SK-N-SH (cell line): ENCODE results near the gene TMEM151A. TPM values are rescaled to one million over a fixed set of nuclear protein-coding genes. Genes with fewer than 3 reads are reported as not detected.

Experiments used
- CTCF ChIA-PET: fragments of 300-600, 350-600 bp; formaldehyde crosslinking; extraction: SDS; loops from one replicate; lab custom pipeline; 2021; lab: Yijun Ruan, JAX
- POLR2A ChIA-PET: fragments of 350-600 bp; sonication (Branson Sonifier 250); formaldehyde crosslinking; extraction: SDS; loops from one replicate; lab custom pipeline; 2020; ENCODE audit warnings: antibody characterized with exemption, inconsistent platforms; lab: Yijun Ruan, JAX
- DNase-seq: peaks from one replicate; pipeline ENCODE4 v3.0.0; 2012
- H2AFZ ChIP-seq: fragments of 200-600 bp; sonication (generic); 2 replicates; pipeline ENCODE4 v1.8.1; 2016; ENCODE audit warnings: antibody characterized with exemption, mild to moderate bottlenecking, low read depth
- H3F3A ChIP-seq: fragments of 200-600 bp; sonication (generic); replicated peaks from 2 replicates; pipeline ENCODE3; 2016; ENCODE audit warnings: antibody characterized with exemption, mild to moderate bottlenecking; ENCODE audit not compliant: insufficient read depth
- H3K27ac ChIP-seq, 2 experiments: fragments of 200-500 bp in 1 of 2; fragments of 200-600 bp in 1 of 2; sonication (Bioruptor generic) in 1 of 2; sonication (generic), shearing (Covaris generic) in 1 of 2; 2 replicates each; pipeline versions ENCODE4 v1.5.1 to v1.6.1; 2014 to 2016; ENCODE audit warnings: low read depth in 2 of 2, inconsistent platforms in 1 of 2, low read length in 1 of 2, mild to moderate bottlenecking in 1 of 2, mixed read lengths in 1 of 2
- H3K27me3 ChIP-seq: fragments of 200-600 bp; sonication (generic), shearing (Covaris generic); 2 replicates; pipeline ENCODE4 v1.6.1; 2016; ENCODE audit warnings: mixed run types; ENCODE audit not compliant: insufficient read depth
- H3K36me3 ChIP-seq, 2 experiments: fragments of 200-500 bp in 1 of 2; fragments of 200-600 bp in 1 of 2; sonication (Bioruptor generic) in 1 of 2; sonication (generic) in 1 of 2; replicated peaks in 1 of 2; 2 replicates each; pipeline versions ENCODE3 to v1.5.1; 2014 to 2016; ENCODE audit warnings: low read length in 1 of 2, mild to moderate bottlenecking in 1 of 2; ENCODE audit not compliant: insufficient read depth in 2 of 2, control insufficient read depth in 1 of 2
- H3K4me1 ChIP-seq, 2 experiments: fragments of 200-500 bp in 1 of 2; fragments of 200-600 bp in 1 of 2; sonication (Bioruptor generic) in 1 of 2; sonication (generic), shearing (Covaris generic) in 1 of 2; 2 replicates each; pipeline versions ENCODE4 v1.5.1 to v1.6.1; 2014 to 2016; ENCODE audit warnings: low read depth in 1 of 2, low read length in 1 of 2, mixed run types in 1 of 2; ENCODE audit not compliant: insufficient read depth in 2 of 2, control insufficient read depth in 1 of 2
- H3K4me2 ChIP-seq: fragments of 200-600 bp; sonication (generic), shearing (Covaris generic); 2 replicates; pipeline ENCODE4 v1.6.1; 2017; ENCODE audit warnings: mixed run types
- H3K4me3 ChIP-seq, 2 experiments: fragments of 200-500 bp in 1 of 2; fragments of 200-600 bp in 1 of 2; sonication (Bioruptor generic) in 1 of 2; sonication (generic), shearing (Covaris generic) in 1 of 2; 2 replicates each; pipeline versions ENCODE4 v1.5.1 to v1.8.1; 2014 to 2016; ENCODE audit warnings: low read depth in 2 of 2, inconsistent platforms in 1 of 2, low read length in 1 of 2, mild to moderate bottlenecking in 1 of 2, mixed read lengths in 1 of 2, moderate library complexity in 1 of 2
- H3K79me2 ChIP-seq: fragments of 200-600 bp; sonication (generic); 2 replicates; pipeline ENCODE4 v1.8.1; 2017; ENCODE audit warnings: mild to moderate bottlenecking; ENCODE audit not compliant: insufficient read depth
- H3K9ac ChIP-seq: fragments of 200-600 bp; sonication (generic); 2 replicates; pipeline ENCODE4 v1.6.1; 2017; ENCODE audit warnings: mixed run types
- H3K9me2 ChIP-seq: fragments of 200-600 bp; sonication (generic); 2 replicates; pipeline ENCODE4 v1.6.1; 2017; ENCODE audit warnings: mixed run types
- H3K9me3 ChIP-seq: fragments of 200-600 bp; sonication (generic); 2 replicates; pipeline ENCODE4 v1.6.1; 2017; ENCODE audit warnings: mixed run types, mild to moderate bottlenecking, moderate library complexity
- H4K20me1 ChIP-seq: fragments of 200-600 bp; sonication (generic); 2 replicates; pipeline ENCODE4 v1.6.1; 2017; ENCODE audit warnings: mild to moderate bottlenecking, mixed run types; ENCODE audit not compliant: insufficient read depth
- CTCF ChIP-seq: fragments of 200-600 bp; sonication (generic); IDR thresholded peaks from 2 replicates; pipeline ENCODE4 v1.6.1; 2017; ENCODE audit warnings: antibody characterized with exemption, mild to moderate bottlenecking, moderate library complexity
- EP300 ChIP-seq, 2 experiments: IDR thresholded peaks; 2 replicates each; pipeline versions ENCODE4 v1.4.0 to v1.6.1; 2012; ENCODE audit warnings: borderline replicate concordance in 1 of 2, low read depth in 1 of 2, low read length in 1 of 2
- EZH2phosphoT487 ChIP-seq: fragments of 200-600 bp; sonication (generic); IDR thresholded peaks from 2 replicates; pipeline ENCODE4 v1.6.1; 2017; ENCODE audit warnings: low read depth, mixed run types, mild to moderate bottlenecking, antibody characterized with exemption, moderate library complexity, borderline replicate concordance
- FOSL2 ChIP-seq: IDR thresholded peaks from 2 replicates; pipeline ENCODE4 v1.4.0; 2012; ENCODE audit warnings: low read depth, mild to moderate bottlenecking, moderate library complexity, borderline replicate concordance
- FOXJ3 ChIP-seq: sonication (generic); formaldehyde crosslinking; IDR thresholded peaks from 2 replicates; pipeline ENCODE4 v1.5.1; 2020; ENCODE audit warnings: mild to moderate bottlenecking, missing genetic modification reagents
- FOXM1 ChIP-seq: IDR thresholded peaks from 2 replicates; pipeline ENCODE4 v1.4.0; 2012; ENCODE audit warnings: low read depth, mild to moderate bottlenecking
- GABPA ChIP-seq: IDR thresholded peaks from 2 replicates; pipeline ENCODE4 v1.4.0; 2012; ENCODE audit warnings: low read depth, mild to moderate bottlenecking
- MEF2A ChIP-seq: IDR thresholded peaks from 2 replicates; pipeline ENCODE4 v1.4.0; 2012; ENCODE audit warnings: low read depth, borderline replicate concordance
- MXI1 ChIP-seq: IDR thresholded peaks from 2 replicates; pipeline ENCODE4 v1.6.1; 2012; ENCODE audit warnings: mild to moderate bottlenecking, low read depth, low read length, improper control_type of control experiment
- NFIC ChIP-seq: IDR thresholded peaks from 2 replicates; pipeline ENCODE4 v1.4.0; 2012; ENCODE audit warnings: borderline replicate concordance
- PBX3 ChIP-seq: IDR thresholded peaks from 2 replicates; pipeline ENCODE4; 2012
- RAD21 ChIP-seq: IDR thresholded peaks from 2 replicates; pipeline ENCODE4 v1.6.1; 2012; ENCODE audit warnings: mild to moderate bottlenecking, low read length
- REST ChIP-seq: IDR thresholded peaks from 2 replicates; pipeline ENCODE4 v1.6.1; 2012; ENCODE audit warnings: mild to moderate bottlenecking, low read depth, low read length, moderate library complexity
- RFX5 ChIP-seq: IDR thresholded peaks from 2 replicates; pipeline ENCODE4 v1.6.1; 2012; ENCODE audit warnings: mild to moderate bottlenecking, improper control_type of control experiment, low read length
- SIN3A ChIP-seq: IDR thresholded peaks from 2 replicates; pipeline ENCODE4 v1.6.1; 2012; ENCODE audit warnings: low read depth, mild to moderate bottlenecking, low read length, moderate library complexity, borderline replicate concordance
- SMC3 ChIP-seq: IDR thresholded peaks from 2 replicates; pipeline ENCODE4 v1.6.1; 2012; ENCODE audit warnings: low read depth, low read length, improper control_type of control experiment
- YY1 ChIP-seq: IDR thresholded peaks from 2 replicates; pipeline ENCODE4 v1.4.0; 2012; ENCODE audit warnings: low read depth, mild to moderate bottlenecking
- WGBS: methylation state at CpG from one replicate; pipeline ENCODE4 v1.1.6; 2017; ENCODE audit warnings: low lambda C conversion rate; 5-methylcytosine and 5-hydroxymethylcytosine counted together
- polyA plus RNA-seq, 3 experiments: library from polyadenylated mRNA; depleted of rRNA; stranded (reverse); fragments of >200 nt; gene quantifications; 2 replicates each; pipeline ENCODE4 v1.2.3, GENCODE V29; 2012

TMEM151A gene
- polyA plus RNA-seq, 1 of the 3 experiments (the other 2 are of a cell fraction) = 0.35 TPM

- WGBS = 91% methylated on average over 4 of the region's 4 CpGs
Measured at GRCh38 chr11:66321606-66322005, 29.9 kb downstream of the TMEM151A start.

GRCh38 chr11:66322732-66323427 is 31.2 kb downstream of the TMEM151A start:
- Histone ChIP-seq H2AFZ (no peak overlapping the region), H3K4me2 (no peak overlapping the region), H3K36me3 (no peaks in the 10 kb centered on the region), H3K4me3 (no peak overlapping the region), H3K9me3 (no peaks in the 10 kb centered on the region), H3K4me1 (peaks cover 34 to 39% of the 10 kb centered on the region in 2 experiments), H3K9me2 (no peaks in the 10 kb centered on the region), H4K20me1 (no peaks in the 10 kb centered on the region), H3K9ac (no peak overlapping the region), H3K27ac (no peak overlapping the region), H3K27me3 (no peaks in the 10 kb centered on the region), H3K79me2 (no peaks in the 10 kb centered on the region), H3F3A (no peaks in the 10 kb centered on the region)
- CTCF ChIA-PET = interaction anchor here (2.0 kb wide), 1 partner anchor 10 kb away, joined by 26 read pairs; no protein-coding TSS in a partner anchor
- POLR2A ChIA-PET = interaction anchor here (1.7 kb wide), 1 partner anchor 10 kb away, joined by 4 read pairs; no protein-coding TSS in a partner anchor
- 91% methylated on average over 10 of the region's 11 CpGs for WGBS
- DNase-seq = no peak
- TF ChIP-seq FOXJ3 (CRISPR knock-in tag) (no peak), FOXM1 (no peak), RAD21 (no peak), PBX3 (no peak), SIN3A (no peak), EZH2phosphoT487 (no peak), SMC3 (no peak), REST (no peak), RFX5 (no peak), FOSL2 (no peak), MEF2A (no peak)

More at GRCh38 chr11:66321606-66322005, 29.9 kb downstream of the TMEM151A start:
- Histone ChIP-seq H3K9ac (no peak overlapping the region), H3K27ac (no peak overlapping the region), H3K9me3 (no peaks in the 10 kb centered on the region), H3K9me2 (no peaks in the 10 kb centered on the region), H4K20me1 (no peaks in the 10 kb centered on the region), H3F3A (no peaks in the 10 kb centered on the region), H3K79me2 (no peaks in the 10 kb centered on the region), H3K4me3 (no peak overlapping the region), H2AFZ (no peak overlapping the region), H3K36me3 (no peaks in the 10 kb centered on the region), H3K4me2 (no peak overlapping the region), H3K4me1 (peaks cover 29 to 39% of the 10 kb centered on the region in 2 experiments), H3K27me3 (no peaks in the 10 kb centered on the region)
- ChIA-PET CTCF (interaction anchor here (2.0 kb wide), 1 partner anchor 9 kb away, joined by 26 read pairs; no protein-coding TSS in a partner anchor), POLR2A (interaction anchor here (1.7 kb wide), 1 partner anchor 9 kb away, joined by 4 read pairs; no protein-coding TSS in a partner anchor)
- TF ChIP-seq EP300 (IDR thresholded peaks at IDR 0.05; ENCODE audit: borderline replicate concordance in 1 of 2, low read depth in 1 of 2, low read length in 1 of 2) (no peak), FOSL2 (no peak), NFIC (no peak), YY1 (no peak), SIN3A (no peak), GABPA (no peak), MXI1 (no peak), CTCF (no peak)
- DNase-seq = no peak
